ENCODE measurements around the gene STK36. TPM values are rescaled to one million over a fixed set of nuclear protein-coding genes. Genes with fewer than 3 reads are reported as not detected.
"Not testable (repeated sequence)": the region's sequence is repeated elsewhere in the genome, so short reads cannot be mapped to it uniquely, and the experiment has no call there.

Gene STK36
- total and polyA plus RNA-seq, 2 donors (not counting 3 experiments of a cell fraction or from before 2014, with no cell fraction given) = 40.9 to 65.2 TPM

DNA sequence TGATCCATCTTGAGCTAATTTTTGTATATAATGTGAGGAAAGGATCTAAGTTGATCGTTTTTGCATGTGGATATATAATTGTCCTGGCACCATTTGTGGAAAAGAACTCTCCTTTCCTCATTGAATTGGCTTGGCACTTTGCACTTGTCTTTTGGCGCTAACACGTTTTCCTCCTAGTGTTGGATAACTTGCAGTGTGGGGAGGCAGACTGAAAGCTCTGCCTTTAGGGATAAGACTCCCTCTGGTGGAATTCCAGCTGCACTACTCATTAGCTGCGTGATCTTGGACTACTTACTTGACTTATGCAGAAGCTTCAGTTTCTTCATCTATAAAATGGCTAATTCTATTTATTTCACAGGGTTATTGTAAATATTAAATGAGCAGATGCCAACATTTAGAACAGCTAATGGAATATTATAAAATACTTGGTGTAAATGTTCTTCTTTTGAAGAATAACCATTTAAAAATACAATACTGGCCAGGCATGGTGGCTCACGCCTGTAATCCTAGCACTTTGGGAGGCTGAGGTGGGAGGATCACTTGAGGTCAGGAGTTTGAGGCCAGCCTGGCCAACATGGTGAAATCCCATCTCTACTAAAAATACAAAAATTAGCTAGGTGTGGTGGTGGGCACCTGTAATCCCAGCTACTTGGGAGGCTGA is 15.6 kb downstream of the STK36 start:
- H3K4me2 ChIP-seq (ENCODE audit: insufficient read depth, low read length); H3K27ac ChIP-seq (ENCODE audit: insufficient read depth, low read depth, low read length); H3K79me2 ChIP-seq (ENCODE audit: control insufficient read depth, insufficient read depth, low read length); H3K4me1 ChIP-seq (ENCODE audit: control insufficient read depth, extremely low read depth, insufficient read depth, low read length); BruUV-seq (replicated peaks); dilution Hi-C loops (cut with MboI; ENCODE audit: extremely low pct_ligation_motif_present, low sequenced_read_pairs); H3K27me3 ChIP-seq (ENCODE audit: control insufficient read depth in 2 of 2, insufficient read depth in 2 of 2, low read length in 2 of 2); H3K4me3 ChIP-seq (replicated peaks in 1 of 3; ENCODE audit: insufficient read depth in 1 of 3, low read depth in 1 of 3, low read length in 3 of 3); H3K9me3 ChIP-seq (replicated peaks; ENCODE audit: control insufficient read depth, insufficient read depth, low read length); H2AFZ ChIP-seq (ENCODE audit: low read depth, low read length); H3K9me1 ChIP-seq (replicated peaks; ENCODE audit: control insufficient read depth, extremely low read depth, insufficient read depth, low read length); H3K9ac ChIP-seq (replicated peaks; ENCODE audit: extremely low read depth, insufficient read depth, low read length); H4K20me1 ChIP-seq (replicated peaks; ENCODE audit: control insufficient read depth, extremely low read depth, insufficient read depth, low read length): not testable (repeated sequence)
- ChIA-PET CTCF (interaction anchor here (0.7 to 2.8 kb wide), 31 partner anchors 9 to 416 kb away, joined by 3 to 120 read pairs (median 4); partner anchors contain the start of genes BCS1L, CYP27A1, RNF25 and STK36), POLR2A (interaction anchor here (1.3 kb wide), 1 partner anchor 15 kb away, joined by 5 read pairs; the partner anchor contains the start of genes RNF25 and STK36)
- intact Hi-C loops (cut with micrococcal nuclease) = loop anchor here (1.0 kb wide), 3 partner anchors 28 to 281 kb away; partner anchors contain the start of genes BCS1L and ZNF142
- TF ChIP-seq, protein P1, sequence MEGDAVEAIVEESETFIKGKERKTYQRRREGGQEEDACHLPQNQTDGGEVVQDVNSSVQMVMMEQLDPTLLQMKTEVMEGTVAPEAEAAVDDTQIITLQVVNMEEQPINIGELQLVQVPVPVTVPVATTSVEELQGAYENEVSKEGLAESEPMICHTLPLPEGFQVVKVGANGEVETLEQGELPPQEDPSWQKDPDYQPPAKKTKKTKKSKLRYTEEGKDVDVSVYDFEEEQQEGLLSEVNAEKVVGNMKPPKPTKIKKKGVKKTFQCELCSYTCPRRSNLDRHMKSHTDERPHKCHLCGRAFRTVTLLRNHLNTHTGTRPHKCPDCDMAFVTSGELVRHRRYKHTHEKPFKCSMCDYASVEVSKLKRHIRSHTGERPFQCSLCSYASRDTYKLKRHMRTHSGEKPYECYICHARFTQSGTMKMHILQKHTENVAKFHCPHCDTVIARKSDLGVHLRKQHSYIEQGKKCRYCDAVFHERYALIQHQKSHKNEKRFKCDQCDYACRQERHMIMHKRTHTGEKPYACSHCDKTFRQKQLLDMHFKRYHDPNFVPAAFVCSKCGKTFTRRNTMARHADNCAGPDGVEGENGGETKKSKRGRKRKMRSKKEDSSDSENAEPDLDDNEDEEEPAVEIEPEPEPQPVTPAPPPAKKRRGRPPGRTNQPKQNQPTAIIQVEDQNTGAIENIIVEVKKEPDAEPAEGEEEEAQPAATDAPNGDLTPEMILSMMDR (IDR thresholded peaks at IDR 0.05; ENCODE audit: extremely low read depth in 1 of 2, insufficient read depth in 1 of 2, low read depth in 1 of 2, low read length in 2 of 2) = peak; percentile 71 to 82
- DNase-seq (ENCODE audit: low read depth, low spot score) = peak; percentile 82
- peaks cover 5 to 11% of the 10 kb centered on the region in 2 experiments for H3K36me3 ChIP-seq (ENCODE audit: control insufficient read depth in 2 of 2, extremely low read depth in 1 of 2, insufficient read depth in 2 of 2, low read length in 2 of 2)
- FAIRE-seq = peak; percentile 96

DNA sequence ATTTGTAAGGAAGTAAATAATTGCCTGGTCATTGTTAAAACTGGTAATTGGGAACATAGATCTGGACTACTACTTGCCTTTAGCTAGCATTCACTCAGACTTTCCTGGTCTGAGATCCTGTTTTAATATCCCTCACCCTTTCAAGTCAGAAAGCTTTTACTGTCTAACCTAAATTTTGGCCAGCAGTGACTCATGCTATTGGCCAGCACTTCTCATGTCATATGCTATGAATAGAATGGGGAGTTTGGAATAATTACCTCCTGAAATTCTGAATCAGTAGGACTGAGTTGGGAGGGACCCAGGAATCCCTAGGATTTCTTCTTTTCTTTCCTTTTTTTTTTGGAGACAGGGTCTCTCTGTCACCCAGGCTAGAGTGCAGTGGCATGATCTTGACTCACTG is 19.3 kb downstream of the STK36 start:
- H3K9ac ChIP-seq (replicated peaks; ENCODE audit: extremely low read depth, insufficient read depth, low read length) = no peak overlapping the region
- no peaks in the 10 kb centered on the region for H3K4me1 ChIP-seq (ENCODE audit: control insufficient read depth, extremely low read depth, insufficient read depth, low read length)
- POLR2A ChIA-PET = no interaction called here

More for the DNA sequence above, 19.3 kb downstream of the STK36 start:
- Histone ChIP-seq H4K20me1 (replicated peaks; ENCODE audit: control insufficient read depth, extremely low read depth, insufficient read depth, low read length) (no peaks in the 10 kb centered on the region), H3K4me2 (ENCODE audit: insufficient read depth, low read length) (no peak overlapping the region), H3K36me3 (ENCODE audit: control insufficient read depth in 2 of 2, extremely low read depth in 1 of 2, insufficient read depth in 2 of 2, low read length in 2 of 2) (peaks cover 7 to 10% of the 10 kb centered on the region in 2 experiments), H3K79me2 (ENCODE audit: control insufficient read depth, insufficient read depth, low read length) (no peaks in the 10 kb centered on the region), H3K4me3 (replicated peaks in 1 of 3; ENCODE audit: insufficient read depth in 1 of 3, low read depth in 1 of 3, low read length in 3 of 3) (no peak overlapping the region), H3K9me3 (replicated peaks; ENCODE audit: control insufficient read depth, insufficient read depth, low read length) (no peaks in the 10 kb centered on the region), H3K27ac (ENCODE audit: insufficient read depth, low read depth, low read length) (no peak overlapping the region), H3K27me3 (ENCODE audit: control insufficient read depth in 2 of 2, insufficient read depth in 2 of 2, low read length in 2 of 2) (no peaks in the 10 kb centered on the region), H3K9me1 (replicated peaks; ENCODE audit: control insufficient read depth, extremely low read depth, insufficient read depth, low read length) (no peaks in the 10 kb centered on the region), H2AFZ (ENCODE audit: low read depth, low read length) (no peak overlapping the region)
- TF ChIP-seq POLR2AphosphoS5 (IDR thresholded peaks at IDR 0.05; ENCODE audit: insufficient read depth, low read depth, low read length) = no peak
- TF ChIP-seq EZH2 (IDR thresholded peaks at IDR 0.05; ENCODE audit: borderline replicate concordance, low read depth, low read length, severe bottlenecking) = no peak
- no peak for TF ChIP-seq GATA2 (IDR thresholded peaks at IDR 0.05; ENCODE audit: insufficient read depth, insufficient read length, low read depth, low read length)
- TF ChIP-seq FOS (IDR thresholded peaks at IDR 0.05; ENCODE audit: borderline replicate concordance, insufficient read depth, low read length) = no peak
- no peak for TF ChIP-seq JUN (IDR thresholded peaks at IDR 0.05; ENCODE audit: borderline replicate concordance, insufficient read depth, insufficient read length, low read depth)
- TF ChIP-seq POLR2A (IDR thresholded peaks at IDR 0.05; ENCODE audit: low read depth, low read length) = no peak
- TF ChIP-seq, protein P2, sequence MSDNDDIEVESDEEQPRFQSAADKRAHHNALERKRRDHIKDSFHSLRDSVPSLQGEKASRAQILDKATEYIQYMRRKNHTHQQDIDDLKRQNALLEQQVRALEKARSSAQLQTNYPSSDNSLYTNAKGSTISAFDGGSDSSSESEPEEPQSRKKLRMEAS (IDR thresholded peaks at IDR 0.05; ENCODE audit: insufficient read depth, insufficient read length) = no peak
- TF ChIP-seq, protein P1 (IDR thresholded peaks at IDR 0.05; ENCODE audit: extremely low read depth in 1 of 2, insufficient read depth in 1 of 2, low read depth in 1 of 2, low read length in 2 of 2) = no peak
- no peak for TF ChIP-seq MYC (IDR thresholded peaks at IDR 0.05; ENCODE audit: low read depth, low read length)
- no TSS peak for BruUV-seq (replicated peaks)
- FAIRE-seq (no peak), DNase-seq (ENCODE audit: low read depth, low spot score) (no peak)
- dilution Hi-C loops (cut with MboI; ENCODE audit: extremely low pct_ligation_motif_present, low sequenced_read_pairs) = no loop called here
- intact Hi-C loops (cut with micrococcal nuclease) = no loop called here
- CTCF ChIA-PET = interaction anchor here (1.5 kb wide), 1 partner anchor 156 kb away, joined by 4 read pairs; no protein-coding TSS in a partner anchor
